Stimulated activated CD8-positive, alpha-beta memory T cell treated with anti-CD3 and anti-CD28 coated beads, Interleukin-15, amount 100 ng/mL, for 1 hour (primary cell): ENCODE results near the gene FBN2.

Experiments
- DNase-seq: peaks from one replicate; pipeline ENCODE4 v3.0.0-alpha.2; 2020; ENCODE audit warnings: low read depth

The FBN2 gene

DNA sequence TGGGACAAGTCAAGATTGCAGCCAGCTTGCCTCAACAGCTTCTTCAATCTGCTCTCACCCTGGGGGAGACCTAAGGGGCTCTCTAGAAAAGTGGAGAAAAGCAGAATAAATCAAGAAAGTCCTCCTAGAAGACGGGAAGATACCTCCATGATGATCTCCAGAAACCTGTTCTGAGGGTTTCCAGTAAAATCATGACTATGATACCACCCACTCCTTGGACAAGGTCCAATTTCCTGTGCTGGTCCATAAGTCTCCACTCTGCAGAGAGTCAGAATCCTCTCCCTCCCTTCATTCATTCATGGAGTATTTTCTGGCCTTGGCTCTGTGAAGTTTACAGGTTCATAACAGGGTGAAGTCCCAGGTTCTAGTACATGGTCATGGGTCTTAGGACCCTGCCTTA, 285.8 kb downstream of the FBN2 start:
- DNase-seq, result no peak

DNA sequence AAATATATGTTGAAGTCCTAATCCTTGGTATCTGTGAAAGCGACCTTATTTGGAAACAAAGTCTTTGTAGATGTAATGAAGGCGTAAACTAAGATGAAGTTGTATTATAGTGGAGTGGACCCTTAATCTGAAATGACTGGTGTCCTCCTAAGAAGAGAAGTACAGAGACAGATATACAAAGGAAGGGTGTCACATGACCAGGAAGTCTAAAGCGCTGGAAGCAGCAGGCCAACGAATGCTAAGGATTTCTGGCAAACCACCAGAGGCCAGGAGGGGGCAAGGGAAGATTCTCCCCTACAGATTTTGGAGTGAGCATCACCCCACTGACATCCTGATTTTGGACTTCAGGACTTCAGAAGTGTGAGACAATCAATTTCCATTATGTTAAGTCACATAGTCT, 292.1 kb downstream of the FBN2 start:
- no peak for DNase-seq

GRCh38 chr5:128243958-128244582, 294.0 kb downstream of the FBN2 start:
- no peak for DNase-seq

DNA sequence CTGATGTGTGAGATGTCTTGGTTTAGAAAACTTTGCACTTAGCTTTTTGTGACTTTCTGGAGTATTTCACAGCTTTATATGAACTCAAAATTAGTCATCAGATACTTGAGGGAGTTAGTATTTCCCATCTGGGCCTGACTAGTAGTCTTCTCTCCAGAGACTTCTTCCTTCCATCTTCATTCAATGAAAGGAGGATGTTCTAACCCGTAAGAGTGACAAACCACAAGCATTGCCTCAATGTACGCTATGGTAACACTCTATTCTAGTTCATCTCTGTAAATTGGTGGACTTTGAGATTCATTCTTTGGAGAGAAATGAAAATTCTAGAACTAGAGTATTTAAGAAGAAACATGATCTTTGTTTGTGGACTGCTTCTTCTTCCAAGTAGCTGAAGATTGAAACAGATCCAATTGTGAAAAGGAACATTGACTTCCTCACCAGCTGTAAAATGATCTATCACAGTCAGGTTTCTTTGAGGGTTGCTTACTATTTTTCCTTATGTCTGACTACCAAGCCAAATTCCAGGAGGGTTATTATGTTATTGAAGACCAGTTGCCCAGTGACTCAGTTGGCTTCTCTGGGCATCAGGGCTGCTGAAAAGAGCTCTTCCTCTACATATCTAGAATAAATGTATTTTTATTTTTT, 296.9 kb downstream of the FBN2 start:
- no peak for DNase-seq

- DNase-seq, result no peak
Measured at GRCh38 chr5:128237546-128237945, 300.5 kb downstream of the FBN2 start.

- DNase-seq, result no peak
Measured at GRCh38 chr5:128237000-128237399, 301.0 kb downstream of the FBN2 start.

DNA sequence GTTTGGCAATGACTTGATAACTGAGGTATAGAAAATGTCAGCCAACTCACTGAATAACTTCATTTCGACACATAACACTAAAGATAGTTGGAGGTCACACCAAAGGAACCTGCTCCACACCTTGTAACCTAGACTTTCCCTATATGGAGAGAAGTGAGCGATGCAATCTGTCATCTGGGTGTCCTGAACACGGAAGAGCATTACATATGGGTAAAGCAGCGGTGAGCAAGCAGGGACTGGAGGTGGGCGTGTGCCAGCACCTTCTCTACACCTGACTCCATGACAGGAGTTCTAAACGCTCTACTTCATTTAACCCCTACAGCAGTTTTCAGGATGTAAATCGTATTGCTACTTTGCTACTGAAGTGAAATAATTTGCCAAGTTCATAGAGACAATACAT, 301.7 kb downstream of the FBN2 start:
- no peak for DNase-seq

- no peak for DNase-seq
Measured at GRCh38 chr5:128234928-128235641, 303.0 kb downstream of the FBN2 start.

GRCh38 chr5:128228521-128228920, 309.5 kb downstream of the FBN2 start:
- no peak for DNase-seq

DNA sequence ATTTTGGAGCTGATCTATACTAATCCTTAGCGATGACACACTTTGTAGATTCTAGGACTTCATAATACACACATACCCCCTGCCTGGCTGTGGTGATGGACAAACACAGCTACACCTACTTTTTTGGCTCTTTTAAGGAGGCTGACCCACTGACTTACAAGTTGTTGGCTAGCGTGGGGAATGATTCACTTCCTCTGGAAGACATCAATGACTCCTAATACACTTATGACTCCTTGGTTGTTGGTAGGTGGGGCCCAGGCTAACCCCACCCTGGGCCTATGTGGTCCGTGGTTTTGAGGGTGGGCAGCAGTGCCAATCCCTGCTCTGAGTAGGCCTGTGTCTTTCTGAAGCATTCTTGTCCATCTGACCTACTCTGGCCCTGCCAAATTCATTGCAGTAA, 310.0 kb downstream of the FBN2 start:
- DNase-seq, result no peak

GRCh38 chr5:128225245-128226030, 312.6 kb downstream of the FBN2 start:
- no peak for DNase-seq

GRCh38 chr5:128224336-128224735, 313.7 kb downstream of the FBN2 start:
- no peak for DNase-seq

- no peak for DNase-seq
Measured at GRCh38 chr5:128220841-128221240, 317.2 kb downstream of the FBN2 start.

DNA sequence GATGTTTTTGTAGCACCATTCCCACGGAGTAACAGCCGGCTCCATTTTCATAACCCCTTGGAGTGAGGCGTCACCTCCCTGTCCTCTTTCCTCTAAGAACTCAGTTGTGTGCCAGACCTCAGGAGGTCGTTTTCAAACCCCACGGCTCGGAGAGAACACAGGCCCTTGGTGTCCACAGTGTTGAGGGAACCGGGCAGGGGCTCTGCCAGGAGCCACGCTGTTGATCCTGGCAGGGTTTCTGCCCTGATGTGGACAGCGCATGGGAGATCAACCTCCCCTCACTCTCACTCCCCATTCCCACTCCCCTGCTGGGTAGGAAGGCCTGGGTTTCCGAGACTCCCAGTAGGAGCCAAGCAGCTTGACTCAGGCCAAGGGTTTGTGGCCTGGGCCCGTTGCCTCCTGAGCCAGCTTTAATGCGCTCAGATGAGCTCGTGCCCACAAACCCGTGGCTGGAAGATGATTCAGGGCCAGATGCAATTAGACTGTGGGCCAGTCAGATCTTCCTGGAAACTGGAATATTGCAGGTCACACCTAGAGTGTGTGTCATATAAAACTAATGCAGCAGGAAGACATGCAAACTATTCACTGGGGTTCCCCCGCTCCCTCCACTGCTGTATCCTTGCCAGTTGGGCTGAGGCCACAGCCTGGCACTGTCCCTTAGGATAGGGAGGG, 321.0 kb downstream of the FBN2 start:
- DNase-seq, result no peak

DNA sequence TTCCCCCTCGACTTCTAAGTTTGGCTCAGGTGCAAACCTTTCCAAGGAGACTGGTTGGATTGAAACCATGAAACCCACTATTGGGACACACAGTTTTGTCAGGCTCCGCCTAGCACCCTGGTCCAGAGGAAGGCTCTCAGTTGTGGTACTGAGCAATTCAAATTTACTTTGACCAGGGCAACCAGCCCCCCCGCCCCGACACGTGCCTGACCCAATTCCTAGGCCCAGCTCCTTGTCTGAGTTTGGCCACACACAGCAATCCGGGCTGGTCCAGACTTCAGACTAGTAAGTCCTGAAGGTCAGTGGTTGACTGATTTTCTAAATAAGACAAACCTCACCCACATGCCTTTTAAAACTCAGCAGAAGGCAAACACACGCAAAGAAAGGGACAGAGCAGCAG, 321.8 kb downstream of the FBN2 start:
- DNase-seq, result no peak

- no peak for DNase-seq
Measured at GRCh38 chr5:128213833-128214232, 324.2 kb downstream of the FBN2 start.

DNA sequence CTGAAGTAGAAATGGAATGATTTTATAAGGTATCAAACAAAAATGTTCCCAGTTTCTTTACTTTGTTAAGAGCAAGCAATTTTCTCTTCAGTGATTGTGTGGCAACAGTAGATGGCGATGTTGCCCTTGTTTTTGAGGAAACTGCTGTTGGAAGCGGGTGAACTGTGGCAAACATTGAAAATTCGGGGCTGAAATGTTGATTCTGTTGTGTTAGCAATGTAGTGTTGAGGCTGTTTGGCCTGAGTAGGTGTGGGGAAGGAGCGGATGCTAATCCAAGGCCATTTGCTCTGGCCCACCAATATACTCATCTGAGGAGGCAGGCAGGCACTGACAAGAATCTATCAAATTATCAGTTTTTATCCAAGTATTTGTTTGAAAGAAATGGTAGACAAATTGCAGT, 324.7 kb downstream of the FBN2 start:
- no peak for DNase-seq

- DNase-seq, result no peak
Measured at GRCh38 chr5:128212191-128212806, 325.7 kb downstream of the FBN2 start.

- DNase-seq, result no peak
Measured at GRCh38 chr5:128208436-128208835, 329.6 kb downstream of the FBN2 start.
